Skeletal muscle tissue (tissue), 4 donors: ENCODE data around the gene LTBP3. TPM values are rescaled to one million over a fixed set of nuclear protein-coding genes. Genes with fewer than 3 reads are reported as not detected.
"Not testable (repeated sequence)": the region's sequence is repeated elsewhere in the genome, so short reads cannot be mapped to it uniquely, and the experiment has no call there.

ENCODE experiments used
- H3K27ac ChIP-seq: one replicate; pipeline ENCODE4 v1.7.0; 2013; ENCODE audit warnings: mild to moderate bottlenecking, low read depth, low read length, inconsistent platforms
- H3K27me3 ChIP-seq, 3 donors: one replicate each; pipeline ENCODE4 v1.7.0; 2013; ENCODE audit warnings: low read length in 3 of 3; ENCODE audit not compliant: control insufficient read depth in 3 of 3, insufficient read depth in 3 of 3
- H3K36me3 ChIP-seq, 3 donors: one replicate each; pipeline ENCODE4 v1.7.0; 2013; ENCODE audit warnings: low read length in 3 of 3; ENCODE audit not compliant: control insufficient read depth in 3 of 3, insufficient read depth in 3 of 3
- H3K4me1 ChIP-seq, 3 donors: one replicate each; pipeline ENCODE4 v1.7.0; 2013; ENCODE audit warnings: low read length in 3 of 3, mild to moderate bottlenecking in 3 of 3; ENCODE audit not compliant: control insufficient read depth in 3 of 3, insufficient read depth in 3 of 3
- H3K4me3 ChIP-seq, 3 donors: one replicate each; pipeline ENCODE4 v1.7.0; 2013; ENCODE audit warnings: low read length in 3 of 3
- H3K9ac ChIP-seq, 3 donors: one replicate each; pipeline ENCODE4 v1.7.0; 2013; ENCODE audit warnings: low read length in 3 of 3, mild to moderate bottlenecking in 3 of 3, moderate library complexity in 2 of 3, low read depth in 1 of 3
- H3K9me3 ChIP-seq, 3 donors: one replicate each; pipeline ENCODE4 v1.7.0; 2013; ENCODE audit warnings: low read length in 3 of 3; ENCODE audit not compliant: control insufficient read depth in 3 of 3
- total RNA-seq: library from RNA; depleted of rRNA; stranded (reverse); fragments of >200 nt; gene quantifications from one replicate; pipeline ENCODE4 v1.2.3, GENCODE V29; 2014
- donor health status: Osteomylitis.

The LTBP3 gene
- total RNA-seq, 1 donor from 2014 or later, result 32.9 TPM

- Histone ChIP-seq H3K4me3 (no peak overlapping the region), H3K27me3 (no peaks in the 10 kb centered on the region), H3K9ac (no peak overlapping the region), H3K9me3 (no peaks in the 10 kb centered on the region), H3K4me1 (no peaks in the 10 kb centered on the region), H3K36me3 (no peaks in the 10 kb centered on the region), H3K27ac (no peak overlapping the region)
Observed at GRCh38 chr11:65516135-65516968, 41.8 kb downstream of the LTBP3 start.

- not testable (repeated sequence) for H3K9me3 ChIP-seq, H3K27ac ChIP-seq, H3K9ac ChIP-seq, H3K36me3 ChIP-seq, H3K27me3 ChIP-seq, H3K4me3 ChIP-seq
- H3K4me1 ChIP-seq, result peaks cover 4 to 12% (median 10%) of the 10 kb centered on the region in 3 donors
Observed at GRCh38 chr11:65512311-65512710, 45.8 kb downstream of the LTBP3 start.

- H3K27me3 ChIP-seq, result no peaks in the 10 kb centered on the region
- peak overlapping the region; percentile 100 for H3K27ac ChIP-seq
- peaks cover 23 to 33% (median 32%) of the 10 kb centered on the region in 3 donors for H3K4me1 ChIP-seq
- H3K9ac ChIP-seq, result peak overlapping the region; percentile 23 to 65 (median 55)
- H3K36me3 ChIP-seq, result peaks cover 41 to 44% (median 43%) of the 10 kb centered on the region in 3 donors
- H3K9me3 ChIP-seq, result no peaks in the 10 kb centered on the region
- H3K4me3 ChIP-seq, result peak overlapping the region in 2 of 3 donors; percentile 17 to 52
Observed at GRCh38 chr11:65506772-65507505, 51.2 kb downstream of the LTBP3 start.

GRCh38 chr11:65506290-65506771 is 51.8 kb downstream of the LTBP3 start:
- Histone ChIP-seq H3K4me3 (peak overlapping the region in 2 of 3 donors; percentile 17 to 27), H3K27me3 (no peaks in the 10 kb centered on the region), H3K9me3 (no peaks in the 10 kb centered on the region), H3K4me1 (peaks cover 23 to 35% (median 32%) of the 10 kb centered on the region in 3 donors), H3K36me3 (peaks cover 47 to 50% (median 50%) of the 10 kb centered on the region in 3 donors), H3K9ac (peak overlapping the region in 1 of 3 donors; percentile 65), H3K27ac (peak overlapping the region; percentile 100)

- peaks cover 23 to 37% (median 32%) of the 10 kb centered on the region in 3 donors for H3K4me1 ChIP-seq
- peak overlapping the region; percentile 94 to 98 (median 95) for H3K4me3 ChIP-seq
- peak overlapping the region; percentile 100 for H3K27ac ChIP-seq
- H3K9me3 ChIP-seq, result no peaks in the 10 kb centered on the region
- peak overlapping the region; percentile 97 to 99 (median 99) for H3K9ac ChIP-seq
- peaks cover 53 to 56% (median 55%) of the 10 kb centered on the region in 3 donors for H3K36me3 ChIP-seq
- H3K27me3 ChIP-seq, result no peaks in the 10 kb centered on the region
Observed at GRCh38 chr11:65505466-65506289, 52.5 kb downstream of the LTBP3 start.

GRCh38 chr11:65504674-65505465 is 53.3 kb downstream of the LTBP3 start:
- H3K9ac ChIP-seq, result peak overlapping the region; percentile 97 to 99 (median 99)
- peaks cover 19 to 41% (median 32%) of the 10 kb centered on the region in 3 donors for H3K4me1 ChIP-seq
- peak overlapping the region; percentile 100 for H3K27ac ChIP-seq
- H3K9me3 ChIP-seq, result no peaks in the 10 kb centered on the region
- no peaks in the 10 kb centered on the region for H3K27me3 ChIP-seq
- peak overlapping the region; percentile 94 to 98 (median 95) for H3K4me3 ChIP-seq
- H3K36me3 ChIP-seq, result peaks cover 58 to 64% (median 60%) of the 10 kb centered on the region in 3 donors

GRCh38 chr11:65503949-65504673 is 54.0 kb downstream of the LTBP3 start:
- H3K9me3 ChIP-seq, result no peaks in the 10 kb centered on the region
- peak overlapping the region; percentile 100 for H3K27ac ChIP-seq
- H3K9ac ChIP-seq, result peak overlapping the region; percentile 97 to 99 (median 99)
- H3K4me1 ChIP-seq, result peaks cover 19 to 36% (median 32%) of the 10 kb centered on the region in 3 donors
- H3K27me3 ChIP-seq, result no peaks in the 10 kb centered on the region
- peak overlapping the region; percentile 94 to 98 (median 95) for H3K4me3 ChIP-seq
- peaks cover 58 to 64% (median 60%) of the 10 kb centered on the region in 3 donors for H3K36me3 ChIP-seq

GRCh38 chr11:65503368-65503948 is 54.7 kb downstream of the LTBP3 start:
- Histone ChIP-seq H3K4me3 (peak overlapping the region; percentile 94 to 98 (median 95)), H3K27ac (peak overlapping the region; percentile 100), H3K9ac (peak overlapping the region; percentile 97 to 99 (median 99)), H3K27me3 (no peaks in the 10 kb centered on the region), H3K4me1 (peaks cover 16 to 37% (median 32%) of the 10 kb centered on the region in 3 donors), H3K9me3 (no peaks in the 10 kb centered on the region), H3K36me3 (peaks cover 58 to 64% (median 60%) of the 10 kb centered on the region in 3 donors)
